22Rv1 (cell line): ENCODE results near the gene STK17B.

Source experiments
- CTCF ChIP-seq: fragments of 450-650 bp; IDR thresholded peaks from 2 replicates; pipeline ENCODE4 v1.5.1; 2017; ENCODE audit warnings: mild to moderate bottlenecking
- ZFX ChIP-seq: fragments of 450-650 bp; IDR thresholded peaks from 2 replicates; pipeline ENCODE4 v1.6.1; 2017; ENCODE audit warnings: antibody characterized with exemption, borderline replicate concordance

- no peak for TF ChIP-seq CTCF
- no peak for TF ChIP-seq ZFX
Measured at GRCh38 chr2:196117214-196117705, 54.1 kb downstream of the STK17B start.
